SHP77 (cell line): ENCODE results near the gene PPP6R1.
A peak's percentile ranks its signal among the peaks of the same experiment; 100 is the strongest.
"Not testable (repeated sequence)": the region's sequence is repeated elsewhere in the genome, so short reads cannot be mapped to it uniquely, and the experiment has no call there.

ENCODE experiments used
- DNase-seq, 2 experiments: peaks; one replicate each; lab custom pipeline; 2025; lab: John Stamatoyannopoulos, UW

Gene PPP6R1

DNA sequence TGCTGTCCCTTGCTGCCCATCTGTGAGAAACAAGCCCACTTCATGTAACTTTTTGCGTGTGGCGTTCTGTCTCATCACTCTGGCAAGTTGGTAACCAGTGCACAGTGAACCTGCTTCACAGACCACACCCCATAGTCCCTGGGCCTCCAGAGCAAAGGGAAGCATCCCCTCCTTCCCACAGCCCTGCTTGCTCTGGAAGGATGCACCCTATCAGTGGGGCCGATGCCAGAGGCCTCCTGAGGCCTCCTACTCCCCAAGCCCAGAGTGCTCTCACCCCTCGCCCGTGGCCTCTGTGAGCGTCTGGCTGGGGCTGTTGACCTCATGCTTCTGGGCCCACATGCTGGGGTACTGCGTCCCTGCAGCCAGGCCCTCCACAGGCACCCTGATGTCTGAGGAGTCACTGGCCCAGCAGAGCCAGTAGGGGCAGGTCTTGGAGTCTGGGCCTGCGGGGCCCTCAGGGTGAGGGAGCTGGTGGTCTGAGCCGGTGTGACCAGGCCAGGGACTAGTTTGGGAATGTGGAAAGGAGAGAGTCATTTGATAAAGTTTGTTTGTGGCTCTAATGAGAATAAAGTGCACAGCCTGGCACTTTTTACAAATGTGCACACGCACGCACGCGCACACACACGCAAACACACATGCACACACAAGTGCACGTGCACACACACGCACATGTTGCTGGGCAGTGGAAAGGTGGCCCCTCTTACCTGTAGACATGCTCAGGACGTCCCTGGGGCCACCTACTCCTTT is 35.4 kb downstream of the PPP6R1 start:
- no peak for DNase-seq

DNA sequence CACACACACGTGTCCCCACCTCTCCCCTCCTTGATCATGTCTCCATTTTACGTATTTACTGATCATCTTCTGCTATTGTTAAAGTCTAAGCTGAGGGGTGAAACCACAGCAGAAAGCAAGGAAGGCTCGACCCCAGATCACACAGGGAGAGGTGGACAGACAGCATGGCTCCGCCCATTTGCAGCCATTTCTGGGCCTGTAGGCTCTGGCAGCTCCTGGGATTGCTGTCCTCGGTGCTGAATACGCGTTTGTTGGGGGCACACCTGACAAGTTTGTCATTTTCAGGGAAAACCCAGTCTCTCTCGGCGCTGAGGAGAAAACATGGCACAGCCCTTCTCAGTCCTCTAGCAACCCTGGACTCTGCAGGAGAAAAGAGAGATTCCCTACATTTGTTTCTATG is 38.3 kb downstream of the PPP6R1 start:
- DNase-seq, result no peak

DNA sequence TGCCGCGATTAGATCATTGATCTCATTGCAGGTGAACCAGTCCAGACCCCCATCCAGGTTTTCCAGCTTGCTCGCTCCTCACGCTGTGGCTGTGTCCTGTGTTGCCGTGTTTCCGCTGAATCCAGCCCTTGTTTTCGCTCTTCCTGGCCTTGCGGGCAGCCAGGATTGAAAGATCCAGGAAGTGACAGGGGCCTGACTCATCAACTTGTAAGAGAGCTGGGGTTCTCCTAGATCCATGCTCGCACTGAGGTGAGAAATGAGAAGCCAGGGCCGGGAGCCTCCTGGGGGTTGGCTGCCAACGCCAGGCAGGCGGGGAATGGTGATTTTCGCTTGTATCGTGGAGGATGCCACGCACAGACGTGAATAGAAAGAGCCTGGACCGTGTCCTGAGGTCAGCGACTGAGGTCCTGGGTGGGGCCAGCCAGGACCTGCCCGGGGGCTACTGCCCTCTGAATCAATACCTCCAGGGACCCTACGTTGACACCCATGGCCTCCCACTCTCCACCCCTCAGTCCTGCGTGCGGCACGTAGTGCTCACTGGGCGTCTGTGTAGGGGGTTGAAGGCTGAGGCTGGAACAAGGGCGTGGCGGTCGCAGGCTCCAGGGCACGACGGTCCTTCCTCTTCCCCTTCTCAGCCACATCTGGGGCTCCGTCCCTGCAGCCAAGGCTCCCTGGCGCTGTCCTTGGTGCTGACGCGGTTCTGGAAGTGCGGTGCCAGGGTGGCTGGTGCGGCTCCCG is 42.2 kb downstream of the PPP6R1 start:
- peak; percentile 97 for DNase-seq

DNA sequence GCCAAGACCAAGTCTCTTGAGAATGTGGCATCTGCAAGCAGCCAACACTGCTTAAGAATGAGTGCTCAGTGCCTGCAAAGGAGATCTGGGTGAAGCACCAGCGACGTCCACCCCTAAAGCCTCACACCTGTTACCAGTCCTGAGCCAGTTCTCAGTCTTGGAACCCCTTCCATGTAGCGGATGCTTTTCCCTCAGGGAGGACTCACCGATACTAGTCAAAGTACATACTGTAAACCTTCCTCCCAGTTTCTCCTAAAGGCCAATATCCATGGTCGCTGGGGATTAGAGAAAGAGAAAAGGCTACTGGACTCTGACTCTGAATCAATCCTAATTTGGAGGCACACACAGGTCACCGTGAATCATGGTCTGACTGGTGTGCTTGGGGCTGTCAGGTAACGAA is 45.3 kb downstream of the PPP6R1 start:
- no peak for DNase-seq

DNA sequence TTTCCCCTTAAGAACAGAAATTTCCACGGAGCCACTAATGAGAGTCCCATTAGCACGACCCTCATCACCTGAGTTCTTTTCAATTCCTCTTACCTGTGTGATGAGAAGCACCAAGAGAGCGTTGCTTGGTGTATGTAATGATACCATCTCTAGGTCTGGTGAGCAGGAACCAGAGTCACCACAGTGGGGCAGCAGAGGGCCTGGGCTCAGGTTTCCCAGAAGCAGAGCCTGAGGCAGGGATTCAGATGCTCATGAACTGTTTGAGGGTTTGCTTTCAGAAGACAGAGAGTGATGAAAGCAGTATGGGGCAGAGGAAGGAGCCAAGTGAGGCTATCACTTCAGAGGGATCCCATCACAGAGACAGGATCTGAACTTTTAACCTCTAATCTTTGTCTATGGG is 46.4 kb downstream of the PPP6R1 start:
- DNase-seq, result peak; percentile 36 to 38

DNA sequence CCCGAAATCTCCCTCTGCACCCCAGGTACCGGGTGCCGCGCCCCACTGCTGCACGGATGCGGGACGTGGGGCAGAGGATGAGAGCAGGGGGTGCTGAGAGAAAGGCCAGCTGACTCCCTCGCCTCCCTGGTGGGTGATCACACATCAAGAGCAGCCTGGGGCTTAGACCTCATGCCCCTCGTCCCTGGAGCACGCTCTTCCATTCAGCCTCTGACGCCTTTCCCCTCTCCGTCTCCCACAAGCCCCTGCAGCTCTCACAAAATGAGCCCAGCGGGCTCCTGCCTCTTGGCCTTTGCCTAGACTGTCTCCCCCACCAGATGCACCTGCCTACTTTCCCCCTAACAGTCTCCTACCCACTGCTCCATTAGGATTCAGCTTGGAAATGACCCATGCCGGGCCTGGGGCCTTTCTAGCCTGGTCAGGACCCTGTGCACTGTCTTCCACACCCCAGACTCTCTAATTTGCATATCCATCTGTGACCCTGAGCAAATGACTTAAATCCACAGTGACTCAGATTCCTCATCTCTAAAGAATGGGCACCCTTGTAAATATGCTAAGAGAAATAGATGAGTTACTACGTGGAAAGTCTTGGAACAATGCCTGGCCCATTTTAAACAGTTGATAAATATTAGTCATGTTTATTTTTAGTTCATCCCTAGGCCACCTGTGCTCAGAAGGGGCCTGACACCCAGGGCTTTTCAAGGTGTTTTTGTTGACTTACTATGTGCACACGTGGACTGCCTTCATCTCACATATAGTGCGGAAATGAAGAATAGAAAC is 48.9 kb downstream of the PPP6R1 start:
- DNase-seq, result peak; percentile 49 to 51

DNA sequence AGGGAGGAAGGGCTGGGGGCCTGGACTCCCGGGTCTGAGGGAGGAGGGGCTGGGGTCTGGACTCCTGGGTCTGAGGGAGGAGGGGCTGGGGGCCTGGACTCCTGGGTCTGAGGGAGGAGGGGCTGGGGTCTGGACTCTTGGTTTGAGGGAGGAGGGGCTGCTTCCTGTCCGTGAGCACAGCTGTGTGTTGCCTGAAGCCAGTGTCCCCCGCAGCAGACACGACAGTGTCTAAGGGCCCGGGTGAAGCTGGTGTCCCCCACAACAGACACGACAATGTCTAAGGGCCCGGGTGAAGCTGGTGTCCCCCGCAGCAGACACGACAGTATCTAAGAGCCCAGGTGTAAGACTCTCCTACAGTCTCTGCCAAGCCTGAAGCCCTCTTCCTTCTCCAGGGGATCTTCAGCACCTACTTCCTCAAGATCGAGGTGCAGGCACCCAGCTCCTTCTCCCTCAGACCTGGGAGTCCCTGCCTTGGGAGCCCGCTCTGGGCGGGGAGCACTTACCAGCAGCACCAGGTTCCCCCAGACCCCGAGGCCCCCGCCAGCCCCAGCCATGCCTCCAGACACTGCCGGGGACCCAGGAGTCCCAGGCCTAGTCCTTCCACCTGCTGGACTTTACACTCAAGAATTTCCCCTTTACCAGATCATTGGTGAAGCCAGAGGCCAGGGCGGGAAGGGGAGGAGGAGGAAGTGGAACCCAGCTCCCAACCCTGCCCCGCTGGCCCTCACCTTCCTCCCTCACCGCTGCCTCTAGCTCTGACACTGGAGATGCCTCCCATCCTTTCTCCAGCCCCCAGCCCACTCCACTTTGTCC is 49.7 kb downstream of the PPP6R1 start, which contains the start of gene PTPRH:
PTPRH (minus strand) TSS at position 622 of the 813 bp plus-strand sequence; CDS start at position 554, 68 bp downstream.
- DNase-seq, result no peak

DNA sequence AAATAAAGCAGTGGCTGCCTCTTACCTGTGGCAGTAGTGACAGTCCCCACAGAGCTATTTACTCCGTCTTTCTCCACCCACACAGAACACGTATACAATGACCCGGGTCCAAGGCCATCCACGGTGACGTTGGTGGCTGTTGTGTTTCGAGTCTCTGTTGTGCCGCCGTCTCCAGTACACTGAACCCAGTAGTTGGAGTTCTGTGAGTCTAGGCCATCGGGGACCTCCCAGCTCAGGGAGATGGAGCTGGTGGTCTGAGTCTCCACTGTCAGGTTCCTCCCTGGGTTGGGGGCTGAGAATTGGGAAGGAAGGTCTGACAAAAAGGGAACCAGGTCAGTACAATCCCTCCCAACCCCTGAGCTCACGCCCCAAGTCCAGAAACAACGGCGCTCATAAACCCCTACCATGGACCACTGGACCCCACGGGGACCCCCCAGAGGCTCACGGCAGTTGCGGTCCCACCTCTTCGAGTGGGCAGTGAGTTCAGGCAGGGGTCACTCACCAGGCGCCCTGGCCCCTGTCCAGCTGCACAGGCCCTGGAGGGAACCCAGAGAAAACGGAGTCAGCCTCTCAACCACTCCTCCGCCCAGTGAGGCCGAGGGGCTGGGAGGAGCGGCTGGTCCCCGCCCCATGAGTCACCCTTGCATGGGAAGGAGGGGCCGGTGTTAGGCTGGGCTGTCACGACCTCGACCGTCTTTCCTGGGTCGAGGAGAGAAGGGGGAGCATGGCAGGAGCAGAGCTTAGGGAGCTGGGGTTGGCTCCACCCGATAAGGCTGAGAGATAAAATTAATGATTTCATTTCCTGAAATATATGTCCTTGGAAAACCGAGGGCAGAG is 51.9 kb downstream of the PPP6R1 start:
- DNase-seq, result peak; percentile 58 to 77

DNA sequence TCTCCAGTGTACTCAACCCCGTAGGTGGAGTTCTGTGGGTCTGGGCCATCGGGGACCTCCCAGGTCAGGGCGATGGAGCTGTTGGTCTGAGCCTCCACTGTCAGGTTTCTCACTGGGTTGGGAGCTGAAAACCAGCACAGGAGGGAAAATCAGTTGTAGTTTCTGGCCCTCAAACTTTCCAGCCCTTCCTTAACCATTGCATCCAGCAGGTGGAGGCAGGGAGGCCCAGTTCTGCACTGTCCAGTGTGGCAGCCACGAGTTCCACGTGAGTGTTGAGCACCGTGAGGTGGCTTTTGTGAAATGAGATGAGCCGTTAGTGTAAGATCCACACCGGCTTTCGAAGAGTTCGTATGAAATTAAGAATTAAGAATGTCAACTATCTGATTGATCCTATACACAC is 56.6 kb downstream of the PPP6R1 start:
- not testable (repeated sequence) for DNase-seq

DNA sequence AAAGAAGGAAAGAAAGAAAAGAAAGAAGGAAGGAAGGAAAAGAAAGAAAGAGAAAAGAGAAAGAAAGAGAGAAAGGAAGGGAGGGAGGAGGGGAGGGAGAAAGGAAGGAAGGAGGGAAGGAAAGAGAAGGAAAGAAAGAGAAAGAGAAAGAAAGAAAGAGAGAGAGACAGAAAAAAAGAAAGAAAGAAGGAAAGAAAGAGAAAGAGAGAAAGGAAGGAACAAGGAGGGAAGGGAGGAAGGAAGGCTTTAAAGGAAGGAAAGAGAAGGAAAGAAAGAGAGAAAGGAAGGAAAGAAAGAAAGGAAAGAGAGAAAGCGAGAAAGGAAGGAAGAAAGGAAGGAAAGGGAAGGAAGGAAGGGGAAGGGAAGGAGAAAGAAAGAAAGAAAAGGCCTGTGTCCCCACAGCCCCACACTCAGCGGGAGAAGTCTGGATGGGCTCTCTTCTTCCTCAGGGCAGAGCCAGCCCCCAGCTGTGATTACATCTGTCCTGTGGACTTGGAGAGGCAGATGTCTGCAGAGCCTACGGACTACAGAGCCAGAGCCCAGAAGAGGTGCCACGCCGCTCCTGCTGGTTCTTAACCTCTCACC is 59.1 kb downstream of the PPP6R1 start:
- DNase-seq, result no peak

DNA sequence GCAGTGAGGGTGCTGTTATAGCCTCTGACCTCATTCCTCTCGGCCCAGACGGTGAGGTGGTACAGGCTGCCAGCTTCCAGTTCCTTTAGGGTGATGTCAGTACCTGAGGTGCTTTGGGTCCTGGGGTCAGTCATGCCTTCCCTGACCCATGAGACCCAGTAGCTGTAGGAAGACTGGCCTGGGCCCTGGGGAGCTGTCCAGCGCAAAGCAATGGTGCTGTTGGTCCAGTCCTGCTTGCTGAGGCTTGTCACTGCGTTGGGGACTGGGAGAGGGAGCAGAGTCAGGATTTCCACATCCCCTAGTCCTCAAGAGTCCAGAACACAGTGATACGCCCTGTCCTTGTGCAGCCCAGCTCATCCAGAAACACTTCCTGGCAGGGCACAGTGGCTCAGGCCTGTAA is 60.2 kb downstream of the PPP6R1 start:
- no peak for DNase-seq

DNA sequence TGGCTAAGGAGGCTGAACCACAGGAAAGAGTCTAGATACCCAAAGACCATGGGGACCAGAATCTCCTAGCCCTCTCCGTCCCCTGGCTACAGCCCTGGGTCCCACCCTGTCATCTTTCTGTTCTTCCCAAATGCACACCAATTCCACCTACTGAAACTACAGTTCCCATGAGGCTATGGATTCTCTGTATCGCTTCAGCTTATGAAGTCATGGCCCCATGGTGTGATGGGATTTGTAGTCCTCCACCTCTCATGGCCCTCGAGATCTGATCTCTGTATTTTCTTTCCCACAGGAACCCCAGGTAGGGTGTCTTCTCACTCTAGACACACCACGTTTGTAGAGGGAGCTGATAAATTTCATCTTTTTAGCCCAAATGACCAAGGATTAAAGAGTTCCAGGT is 61.3 kb downstream of the PPP6R1 start:
- DNase-seq, result no peak

DNA sequence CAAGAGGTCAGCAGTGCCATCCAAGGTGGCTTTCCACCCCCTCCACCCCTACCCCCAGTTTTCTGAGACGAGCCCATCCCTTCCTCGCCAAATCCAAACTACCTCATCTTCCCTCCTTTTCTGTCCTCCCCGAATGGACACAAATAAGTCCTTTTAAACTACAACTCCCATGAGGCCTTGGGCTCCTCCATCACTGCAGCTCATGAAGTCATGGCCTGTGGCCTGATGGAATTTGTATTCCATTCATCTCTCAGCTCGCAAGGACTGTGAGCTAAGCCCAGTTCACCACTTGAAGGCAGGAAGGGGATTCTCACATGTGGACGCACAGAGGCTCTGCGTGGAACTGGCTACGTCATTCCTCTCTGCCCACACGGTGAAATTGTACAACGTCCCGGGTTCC is 62.0 kb downstream of the PPP6R1 start:
- DNase-seq, result no peak

DNA sequence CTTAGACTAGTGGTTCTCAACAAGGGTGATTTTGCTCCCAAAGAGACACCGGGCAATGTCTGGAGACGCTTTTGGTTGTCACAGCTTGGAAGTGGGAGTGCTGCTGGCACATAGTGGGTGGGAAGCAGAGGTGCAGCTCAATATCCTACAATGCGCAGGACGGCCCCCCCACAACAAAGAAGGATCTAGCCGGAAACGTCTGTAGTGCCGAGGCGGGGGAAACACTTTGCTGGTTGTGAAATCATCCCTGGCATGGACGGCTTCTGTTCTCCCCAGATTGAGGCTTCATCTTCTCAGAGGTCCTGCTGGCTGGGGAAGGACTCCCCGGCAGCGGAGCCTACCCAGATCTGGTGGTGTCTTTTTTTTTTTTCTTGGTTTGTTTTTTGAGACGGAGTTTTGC is 65.3 kb downstream of the PPP6R1 start:
- no peak for DNase-seq

DNA sequence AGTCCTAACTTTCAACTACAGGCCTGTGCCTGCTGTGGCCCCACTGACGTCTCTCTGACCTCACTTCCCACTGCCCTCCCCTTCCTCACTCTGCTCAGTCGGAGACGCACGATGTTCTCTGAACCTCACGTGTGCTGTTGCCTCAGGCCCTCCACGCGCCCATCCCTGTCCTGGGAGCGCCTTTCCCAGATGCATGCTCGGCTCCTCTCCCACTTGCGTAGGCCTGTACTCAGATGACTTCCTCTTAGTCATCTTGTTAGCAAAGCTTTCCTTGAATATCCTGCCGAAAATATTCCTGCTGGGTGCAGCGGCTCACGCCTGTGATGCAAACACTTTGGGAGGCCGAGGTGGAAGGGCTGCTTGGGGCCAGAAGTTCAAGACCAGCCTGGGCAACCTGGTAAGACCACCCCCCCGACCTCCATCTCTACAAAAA is 69.4 kb downstream of the PPP6R1 start:
- DNase-seq, result peak; percentile 78 to 92

DNA sequence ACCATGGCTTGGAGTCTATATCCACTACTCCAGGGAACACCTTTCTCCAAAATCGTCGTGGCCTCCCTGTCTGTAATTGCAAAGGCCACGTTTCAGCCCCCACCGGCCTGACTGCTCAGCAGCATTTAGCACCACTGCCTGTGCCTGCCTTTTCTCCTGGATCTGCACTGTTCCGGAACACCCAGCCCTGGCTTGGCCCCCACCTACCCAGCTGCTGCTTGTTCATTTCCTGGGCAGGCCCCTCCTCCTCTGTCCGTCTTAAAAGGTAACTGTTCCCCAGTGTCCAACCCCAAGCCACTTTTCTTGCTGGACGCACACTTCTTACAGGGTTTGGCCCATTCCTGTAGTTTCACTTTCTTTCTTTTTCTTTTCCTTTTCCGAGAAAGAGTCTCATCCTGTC is 70.2 kb downstream of the PPP6R1 start:
- DNase-seq, result peak; percentile 42 to 56

DNA sequence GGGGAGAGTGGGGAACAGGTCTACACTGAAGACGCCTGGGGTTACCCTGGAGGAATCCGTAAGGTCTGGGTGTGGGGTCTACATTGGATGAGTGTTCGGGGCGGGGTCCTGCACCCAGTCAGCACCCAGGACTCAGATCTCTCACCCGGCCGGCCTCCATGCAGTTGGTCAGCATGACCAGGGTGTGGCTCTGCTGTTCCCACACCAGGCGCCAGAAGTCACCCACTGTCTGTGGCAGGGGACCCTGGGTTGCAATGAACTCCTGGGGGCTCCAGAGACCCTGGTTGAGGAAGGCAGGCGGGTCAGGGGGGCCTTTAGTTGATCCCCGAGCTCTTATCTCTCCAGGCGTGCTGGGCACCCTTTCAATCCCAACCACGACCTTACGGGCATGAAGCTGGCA is 72.7 kb downstream of the PPP6R1 start:
- no peak for DNase-seq

DNA sequence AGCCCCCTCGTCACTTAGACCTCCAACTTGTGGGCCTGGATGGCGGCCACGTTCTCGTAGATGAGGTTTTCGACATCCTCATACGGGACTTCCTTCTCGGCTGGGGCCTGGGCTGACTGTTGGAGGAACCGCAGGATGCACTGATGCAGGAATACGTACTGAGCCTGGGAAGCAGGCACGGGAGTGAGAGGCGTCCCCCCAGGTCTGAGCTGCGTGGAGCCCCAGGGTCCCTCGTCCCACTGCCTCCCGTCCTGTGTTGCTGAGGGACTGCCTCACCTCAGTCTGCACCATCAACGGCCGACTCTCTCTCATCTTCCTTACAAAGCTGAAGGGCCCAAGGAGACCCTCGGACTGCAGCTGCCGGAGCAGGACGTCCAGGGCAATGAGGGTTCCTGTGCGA is 77.1 kb downstream of the PPP6R1 start:
- no peak for DNase-seq
